ENCODE data around the gene PDCD1.

GRCh38 chr2:241801611-241802420, 56.9 kb downstream of the PDCD1 start:
- no peak for TF ChIP-seq CTCF (IDR thresholded peaks at IDR 0.05)
- no peak for TF ChIP-seq ZFX (IDR thresholded peaks at IDR 0.05; ENCODE audit: borderline replicate concordance)
